ENCODE measurements around the gene RGS2. TPM values are rescaled to one million over a fixed set of nuclear protein-coding genes. Genes with fewer than 3 reads are reported as not detected.

RGS2 gene
- total RNA-seq, 2 donors from 2014 or later: 14.1 to 14.2 TPM

DNA sequence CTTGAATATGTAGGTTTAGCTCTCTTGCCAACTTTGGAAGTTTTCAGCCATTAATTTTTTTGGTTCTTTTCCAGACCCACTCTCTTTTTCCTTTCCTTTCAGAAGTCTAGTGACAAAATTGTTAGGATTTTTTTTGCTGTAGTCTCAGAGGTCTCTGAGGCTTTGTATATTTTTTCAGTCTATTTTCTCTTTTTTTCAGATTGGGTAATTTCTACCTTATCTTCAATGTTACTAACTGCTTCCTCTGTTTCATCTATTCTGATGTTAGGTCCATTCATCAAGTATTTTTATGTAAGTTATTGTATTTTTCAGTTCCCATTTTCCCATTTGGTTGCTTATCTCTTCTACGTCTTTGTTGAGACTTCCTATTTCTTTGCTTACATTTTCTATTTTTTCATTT, 15.7 kb downstream of the RGS2 start:
- Histone ChIP-seq H3K4me3 (ENCODE audit: low read length) (no peak overlapping the region), H3K36me3 (ENCODE audit: control insufficient read depth, insufficient read depth, low read length) (no peaks in the 10 kb centered on the region), H3K4me1 (ENCODE audit: control insufficient read depth, insufficient read depth, low read length) (no peaks in the 10 kb centered on the region), H3K9ac (ENCODE audit: extremely low read depth, low read length, poor library complexity, severe bottlenecking) (no peak overlapping the region), H3K9me3 (ENCODE audit: control insufficient read depth, low read length) (no peaks in the 10 kb centered on the region), H3K27me3 (ENCODE audit: control insufficient read depth, insufficient read depth, low read length, poor library complexity, severe bottlenecking) (no peaks in the 10 kb centered on the region), H3K27ac (ENCODE audit: low read depth, low read length) (no peak overlapping the region)
- WGBS, 2 experiments (ENCODE audit: insufficient coverage in 1 of 2, insufficient read length in 1 of 2): no CpG with 5 or more reads among the region's 1 CpG
- H3K4me3 Mint-ChIP-seq: no peak overlapping the region
- H3K4me1 Mint-ChIP-seq: peaks cover 4% of the 10 kb centered on the region
- no peak overlapping the region for H3K27ac Mint-ChIP-seq
- TF ChIP-seq, protein P1, sequence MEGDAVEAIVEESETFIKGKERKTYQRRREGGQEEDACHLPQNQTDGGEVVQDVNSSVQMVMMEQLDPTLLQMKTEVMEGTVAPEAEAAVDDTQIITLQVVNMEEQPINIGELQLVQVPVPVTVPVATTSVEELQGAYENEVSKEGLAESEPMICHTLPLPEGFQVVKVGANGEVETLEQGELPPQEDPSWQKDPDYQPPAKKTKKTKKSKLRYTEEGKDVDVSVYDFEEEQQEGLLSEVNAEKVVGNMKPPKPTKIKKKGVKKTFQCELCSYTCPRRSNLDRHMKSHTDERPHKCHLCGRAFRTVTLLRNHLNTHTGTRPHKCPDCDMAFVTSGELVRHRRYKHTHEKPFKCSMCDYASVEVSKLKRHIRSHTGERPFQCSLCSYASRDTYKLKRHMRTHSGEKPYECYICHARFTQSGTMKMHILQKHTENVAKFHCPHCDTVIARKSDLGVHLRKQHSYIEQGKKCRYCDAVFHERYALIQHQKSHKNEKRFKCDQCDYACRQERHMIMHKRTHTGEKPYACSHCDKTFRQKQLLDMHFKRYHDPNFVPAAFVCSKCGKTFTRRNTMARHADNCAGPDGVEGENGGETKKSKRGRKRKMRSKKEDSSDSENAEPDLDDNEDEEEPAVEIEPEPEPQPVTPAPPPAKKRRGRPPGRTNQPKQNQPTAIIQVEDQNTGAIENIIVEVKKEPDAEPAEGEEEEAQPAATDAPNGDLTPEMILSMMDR (conservative IDR thresholded peaks at IDR 0.05): no peak
- H3K9me3 Mint-ChIP-seq: peaks cover 1% of the 10 kb centered on the region
- H3K27me3 Mint-ChIP-seq (ENCODE audit: insufficient read depth): no peaks in the 10 kb centered on the region
- no peaks in the 10 kb centered on the region for H3K36me3 Mint-ChIP-seq (ENCODE audit: low read depth)
- no peak for DNase-seq

DNA sequence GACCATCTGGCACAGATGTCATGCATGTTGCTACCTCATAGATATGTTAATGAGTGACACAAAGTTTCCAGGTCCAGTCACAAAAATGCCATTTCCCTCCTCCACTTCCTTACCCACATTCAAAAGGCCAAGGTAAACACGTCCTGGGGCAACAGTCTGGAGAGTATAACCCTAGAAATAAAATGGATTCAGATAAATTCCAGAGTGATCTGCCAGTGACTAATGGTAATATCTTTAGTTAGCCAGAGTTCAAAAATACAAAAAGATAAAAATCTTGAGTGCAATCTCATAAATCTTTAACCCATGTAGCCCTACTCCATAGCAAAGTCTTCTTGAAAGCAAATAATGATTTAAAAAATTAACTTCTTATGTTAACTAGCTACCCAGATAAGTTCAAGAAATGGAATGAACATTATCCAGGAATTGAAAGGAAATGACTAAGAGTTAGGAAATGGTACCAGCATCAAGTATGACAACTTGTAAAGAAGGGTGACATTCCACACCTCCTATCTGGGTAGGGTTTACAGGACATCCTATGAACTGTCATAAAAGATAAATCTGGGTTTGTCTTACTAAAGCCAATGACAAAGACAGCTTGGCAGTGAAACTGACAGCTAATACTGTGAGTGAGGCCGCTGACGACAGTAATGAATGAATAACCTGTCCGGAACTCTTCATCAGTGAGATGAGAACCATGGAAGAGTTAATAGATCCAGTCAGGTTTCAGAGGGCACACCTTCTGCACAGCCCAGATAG, 18.1 kb downstream of the RGS2 start:
- no peak for DNase-seq
- no peak overlapping the region for H3K27ac ChIP-seq (ENCODE audit: low read depth, low read length)

DNA sequence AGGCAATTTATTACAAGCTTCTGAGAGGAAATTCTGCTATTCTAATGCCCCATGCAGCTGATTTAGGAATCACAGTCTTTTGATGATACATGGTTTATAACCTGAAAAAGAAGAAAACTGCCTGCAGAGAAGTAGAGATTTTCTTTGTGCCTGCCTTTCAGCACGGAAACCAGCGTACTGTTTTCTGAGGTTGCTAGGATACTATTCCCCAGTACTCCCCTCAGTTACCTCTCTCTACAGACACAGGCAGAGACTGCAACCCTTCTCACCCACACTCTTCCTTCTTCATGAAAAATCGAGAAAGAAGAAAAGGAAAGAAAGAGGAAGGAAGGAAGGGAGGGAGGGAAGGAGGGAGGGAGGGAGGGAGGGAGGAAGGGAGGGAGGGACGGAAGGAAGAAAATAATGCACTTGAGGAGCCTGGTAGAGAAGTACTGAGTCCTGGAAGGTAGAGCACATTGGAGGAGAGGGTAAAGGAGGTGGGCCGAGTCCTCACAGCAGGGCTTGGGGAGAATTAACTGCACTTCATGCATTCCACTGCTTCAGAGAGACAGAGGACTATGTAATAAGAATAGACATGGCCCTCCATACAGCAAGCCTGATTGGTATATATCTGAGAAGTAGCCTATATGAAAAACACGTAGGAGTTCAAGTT, 21.9 kb downstream of the RGS2 start:
- Mint-ChIP-seq H3K27ac (no peak overlapping the region), H3K4me3 (no peak overlapping the region)
- H3K27ac ChIP-seq (ENCODE audit: low read depth, low read length): peak overlapping the region; percentile 29

More for the DNA sequence above, 18.1 kb downstream of the RGS2 start:
- Mint-ChIP-seq H3K4me3 (no peak overlapping the region), H3K27me3 (ENCODE audit: insufficient read depth) (no peaks in the 10 kb centered on the region), H3K27ac (no peak overlapping the region), H3K4me1 (peaks cover 4% of the 10 kb centered on the region), H3K9me3 (peaks cover 3% of the 10 kb centered on the region), H3K36me3 (ENCODE audit: low read depth) (no peaks in the 10 kb centered on the region)
- no peak overlapping the region for H3K4me3 ChIP-seq (ENCODE audit: low read length)
- no peaks in the 10 kb centered on the region for H3K27me3 ChIP-seq (ENCODE audit: control insufficient read depth, insufficient read depth, low read length, poor library complexity, severe bottlenecking)
- H3K36me3 ChIP-seq (ENCODE audit: control insufficient read depth, insufficient read depth, low read length): no peaks in the 10 kb centered on the region
- H3K9ac ChIP-seq (ENCODE audit: extremely low read depth, low read length, poor library complexity, severe bottlenecking): no peak overlapping the region
- no peaks in the 10 kb centered on the region for H3K4me1 ChIP-seq (ENCODE audit: control insufficient read depth, insufficient read depth, low read length)
- TF ChIP-seq, protein P1 (conservative IDR thresholded peaks at IDR 0.05): no peak
- H3K9me3 ChIP-seq (ENCODE audit: control insufficient read depth, low read length): no peaks in the 10 kb centered on the region
- 83 to 93% methylated on average over 3 to 4 of the region's 4 CpGs for WGBS, 2 experiments (ENCODE audit: insufficient coverage in 1 of 2, insufficient read length in 1 of 2)

More for the DNA sequence above, 21.9 kb downstream of the RGS2 start:
- 85 to 90% methylated on average over 1 to 5 of the region's 6 CpGs for WGBS, 2 experiments (ENCODE audit: insufficient coverage in 1 of 2, insufficient read length in 1 of 2)
- TF ChIP-seq, protein P1 (conservative IDR thresholded peaks at IDR 0.05): no peak
- no peaks in the 10 kb centered on the region for H3K36me3 Mint-ChIP-seq (ENCODE audit: low read depth)
- H3K9ac ChIP-seq (ENCODE audit: extremely low read depth, low read length, poor library complexity, severe bottlenecking): no peak overlapping the region
- H3K9me3 ChIP-seq (ENCODE audit: control insufficient read depth, low read length): no peaks in the 10 kb centered on the region
- H3K27me3 Mint-ChIP-seq (ENCODE audit: insufficient read depth): no peaks in the 10 kb centered on the region
- peaks cover 4% of the 10 kb centered on the region for H3K4me1 Mint-ChIP-seq
- H3K9me3 Mint-ChIP-seq: peaks cover 3% of the 10 kb centered on the region
- no peaks in the 10 kb centered on the region for H3K27me3 ChIP-seq (ENCODE audit: control insufficient read depth, insufficient read depth, low read length, poor library complexity, severe bottlenecking)
- H3K4me3 ChIP-seq (ENCODE audit: low read length): no peak overlapping the region
- H3K36me3 ChIP-seq (ENCODE audit: control insufficient read depth, insufficient read depth, low read length): no peaks in the 10 kb centered on the region
- no peaks in the 10 kb centered on the region for H3K4me1 ChIP-seq (ENCODE audit: control insufficient read depth, insufficient read depth, low read length)
- no peak for DNase-seq

All from endodermal cell (in vitro differentiated cells).